HG02678 (cell line): ENCODE data around the gene LRP11.
A peak's percentile ranks its signal among the peaks of the same experiment; 100 is the strongest.
"Not testable (repeated sequence)": the region's sequence is repeated elsewhere in the genome, so short reads cannot be mapped to it uniquely, and the experiment has no call there.

Experiments
- ATAC-seq: cut with Tn5 transposase; IDR thresholded peaks from one replicate; pipeline ENCODE4 v1.9.1; 2021; ENCODE audit warnings: mild to moderate bottlenecking, moderate library complexity; ENCODE audit not compliant: unreplicated experiment

LRP11 gene

GRCh38 chr6:149871182-149871581, 7.0 kb upstream of the LRP11 start:
- ATAC-seq, result no peak

GRCh38 chr6:149869275-149869892, 5.2 kb upstream of the LRP11 start:
- ATAC-seq, result no peak

- ATAC-seq, result no peak
Observed at GRCh38 chr6:149867876-149868640, 3.9 kb upstream of the LRP11 start.

- ATAC-seq, result no peak
Observed at GRCh38 chr6:149864578-149865535, 698 bp upstream of the LRP11 start.

GRCh38 chr6:149862922-149863697, 1.0 kb downstream of the LRP11 start:
- peak; percentile 37 for ATAC-seq

- not testable (repeated sequence) for ATAC-seq
Observed at GRCh38 chr6:149862424-149862738, 1.8 kb downstream of the LRP11 start.

- ATAC-seq, result no peak
Observed at GRCh38 chr6:149861603-149862423, 2.3 kb downstream of the LRP11 start.

GRCh38 chr6:149860834-149861602, 3.1 kb downstream of the LRP11 start:
- no peak for ATAC-seq

GRCh38 chr6:149860513-149860833, 3.7 kb downstream of the LRP11 start:
- no peak for ATAC-seq

- ATAC-seq, result no peak
Observed at GRCh38 chr6:149859938-149860337, 4.2 kb downstream of the LRP11 start.

- ATAC-seq, result no peak
Observed at GRCh38 chr6:149859368-149859767, 4.8 kb downstream of the LRP11 start.

GRCh38 chr6:149857541-149857940, 6.6 kb downstream of the LRP11 start:
- ATAC-seq, result no peak

- ATAC-seq, result no peak
Observed at GRCh38 chr6:149856256-149856994, 7.7 kb downstream of the LRP11 start.

GRCh38 chr6:149855741-149856140, 8.4 kb downstream of the LRP11 start:
- ATAC-seq, result no peak

GRCh38 chr6:149855040-149855654, 9.0 kb downstream of the LRP11 start:
- ATAC-seq, result no peak

GRCh38 chr6:149854532-149854931, 9.6 kb downstream of the LRP11 start:
- ATAC-seq, result no peak

GRCh38 chr6:149854017-149854416, 10.1 kb downstream of the LRP11 start:
- ATAC-seq, result not testable (repeated sequence)

GRCh38 chr6:149852881-149853280, 11.3 kb downstream of the LRP11 start:
- ATAC-seq, result no peak
